Skin epidermis (tissue), 12 donors: ENCODE data around the gene MRPS18A.

Experiments used
- H3K27ac ChIP-seq, 21 experiments: fragments of 200-600 bp; sonication (generic) in 11 of 21; one replicate each; pipeline ENCODE4 v1.5.0; 2020; ENCODE audit warnings: mild to moderate bottlenecking in 3 of 21, inconsistent platforms in 2 of 21, moderate library complexity in 2 of 21
- H3K4me3 ChIP-seq, 7 experiments: fragments of 200-600 bp; sonication (generic) in 2 of 7; one replicate each; pipeline ENCODE4 v1.5.0; 2020; ENCODE audit warnings: inconsistent platforms in 2 of 7, mild to moderate bottlenecking in 2 of 7, moderate library complexity in 1 of 7

Gene MRPS18A

DNA sequence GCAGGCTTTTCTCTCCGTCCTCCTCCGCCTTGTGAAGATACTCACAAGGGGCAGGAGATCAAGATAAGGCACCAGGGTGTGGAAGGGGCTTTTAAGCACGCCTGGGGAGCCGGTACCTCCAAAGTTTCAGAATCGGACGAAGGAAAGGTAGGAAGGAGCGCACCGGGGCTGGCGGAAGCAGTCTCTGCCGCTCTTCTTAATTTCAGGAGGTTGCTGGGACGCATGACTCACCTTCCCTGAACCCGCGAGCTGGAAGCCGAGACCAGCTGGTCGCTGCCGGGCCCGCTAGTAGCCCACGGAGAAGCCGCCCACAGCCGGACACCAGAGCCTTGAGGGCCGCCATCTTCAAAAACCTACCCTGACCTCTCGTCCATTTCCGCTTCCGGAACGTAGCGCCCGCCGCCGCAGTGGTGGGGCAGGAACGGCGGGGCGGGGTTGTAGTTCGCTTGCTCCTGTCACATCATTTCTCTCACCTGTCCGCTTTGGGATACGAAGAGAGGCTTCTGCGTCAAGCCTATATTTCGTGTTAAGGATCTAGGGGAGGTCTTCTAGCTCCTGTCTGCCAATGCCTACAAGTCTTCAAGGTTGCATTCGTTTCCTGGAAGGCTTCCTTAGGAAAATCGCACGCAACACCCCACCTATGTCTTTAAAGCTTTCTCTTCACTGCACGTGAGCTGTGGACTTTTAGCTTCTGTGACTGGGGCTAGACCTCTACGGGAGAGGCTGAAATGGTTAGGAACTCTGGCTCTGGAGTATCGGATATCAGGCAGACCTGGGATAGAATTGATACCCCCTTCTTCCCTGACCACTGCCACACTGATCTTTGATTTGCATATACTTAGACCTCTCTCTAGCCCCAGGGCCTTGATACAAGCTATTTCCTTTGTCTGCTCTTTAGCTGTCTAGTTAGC, at the start of gene MRPS18A:
Gene MRPS18A (minus strand): TSS at position 355 of the 911 bp plus-strand sequence. CDS start 12 bp downstream, at position 343.
- peak within 1 kb of the TSS in 20 of 21 experiments; percentile 44 to 87 (median 80) for H3K27ac ChIP-seq
- H3K4me3 ChIP-seq = peak within 1 kb of the TSS; percentile 62 to 92 (median 87)

DNA sequence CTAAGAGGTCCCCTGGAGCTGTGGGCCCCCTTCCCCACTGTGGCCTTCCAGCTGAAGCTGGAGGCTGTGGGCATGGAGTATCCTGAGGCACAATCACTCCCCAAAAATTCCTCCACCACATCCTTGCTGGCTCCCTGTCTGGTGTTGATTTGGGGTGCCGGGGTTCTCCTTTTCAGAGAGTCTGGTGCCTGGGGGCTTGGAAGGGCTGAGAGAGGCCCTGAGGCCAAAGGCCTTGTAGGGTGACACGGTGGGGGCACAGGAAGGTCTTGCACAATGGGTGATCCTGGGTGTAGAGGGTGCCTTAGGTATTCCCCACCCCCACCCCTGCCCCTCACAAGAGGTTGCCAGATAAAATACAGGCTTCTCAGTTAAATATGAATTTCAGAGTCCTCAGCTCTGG, 49.3 kb upstream of the MRPS18A start:
- Histone ChIP-seq H3K4me3 (no peak overlapping the region), H3K27ac (no peak overlapping the region)

- no peak overlapping the region for H3K27ac ChIP-seq
- H3K4me3 ChIP-seq = no peak overlapping the region
Measured at GRCh38 chr6:43736211-43736786, 48.7 kb upstream of the MRPS18A start.

- H3K27ac ChIP-seq = no peak overlapping the region
- H3K4me3 ChIP-seq = no peak overlapping the region
Measured at GRCh38 chr6:43735642-43736199, 48.1 kb upstream of the MRPS18A start.

GRCh38 chr6:43734294-43734665, 46.7 kb upstream of the MRPS18A start:
- peak overlapping the region in 1 of 21 experiments; percentile 30 for H3K27ac ChIP-seq
- H3K4me3 ChIP-seq = no peak overlapping the region

DNA sequence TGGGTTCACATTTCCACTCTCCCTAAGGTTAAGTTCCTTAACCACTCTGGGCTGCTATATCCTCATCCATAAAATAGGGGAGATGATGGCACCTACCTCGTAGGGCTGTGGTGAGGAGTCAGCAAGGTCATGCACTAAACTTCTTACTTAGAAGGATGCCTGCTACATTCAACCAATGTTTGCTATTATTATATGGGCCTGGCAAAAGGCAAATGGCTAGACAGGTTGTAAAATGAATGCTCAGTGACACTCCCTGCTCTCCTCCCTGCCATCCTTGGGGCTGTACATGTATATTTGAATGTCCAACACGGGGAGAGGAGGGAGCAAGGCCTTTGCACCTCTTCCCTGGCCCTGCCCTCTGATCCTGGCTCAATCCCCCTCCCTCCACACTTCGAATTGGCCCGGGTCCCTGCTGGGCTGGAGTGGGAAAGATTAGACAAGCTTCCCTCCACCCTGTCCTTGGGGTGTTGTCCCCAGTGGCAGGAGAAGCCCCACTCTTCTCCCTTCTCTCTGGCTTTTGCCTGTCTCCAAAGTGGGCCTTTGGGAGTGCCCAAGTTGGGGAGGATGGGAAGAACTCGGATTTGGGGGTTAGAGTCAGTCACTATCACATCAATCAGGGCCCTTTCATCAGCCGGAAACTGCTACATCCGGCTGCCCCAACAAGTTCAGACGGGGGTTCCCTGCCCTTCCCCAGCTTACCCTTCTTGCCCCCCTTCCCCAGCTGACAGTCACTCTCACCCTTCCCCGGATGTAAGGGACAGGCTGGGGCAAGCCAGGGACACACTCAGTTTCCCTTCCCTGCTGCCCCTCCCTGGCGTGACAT, 46.1 kb upstream of the MRPS18A start:
- Histone ChIP-seq H3K4me3 (no peak overlapping the region), H3K27ac (peak overlapping the region in 1 of 21 experiments; percentile 30)

- Histone ChIP-seq H3K4me3 (no peak overlapping the region), H3K27ac (no peak overlapping the region)
Measured at GRCh38 chr6:43730634-43731033, 43.0 kb upstream of the MRPS18A start.

DNA sequence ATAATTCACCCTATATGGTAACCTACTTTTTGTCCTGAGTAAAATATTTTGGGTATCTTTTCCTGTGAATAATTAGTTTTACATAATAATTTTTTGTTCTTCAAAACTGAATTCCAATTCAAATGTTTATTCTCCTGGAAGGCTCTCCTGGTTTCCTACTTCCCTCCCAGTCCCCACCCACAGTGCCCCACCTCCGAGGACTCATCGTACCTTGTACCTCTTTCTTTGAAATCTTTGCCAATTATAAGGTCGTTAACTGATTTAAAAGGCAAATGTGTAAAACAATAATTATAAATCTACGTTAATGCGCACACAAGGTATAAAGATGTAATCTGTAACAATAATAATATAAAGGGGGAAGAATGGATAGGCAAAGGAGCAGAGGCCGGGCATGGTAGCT, 41.9 kb upstream of the MRPS18A start:
- no peak overlapping the region for H3K27ac ChIP-seq
- no peak overlapping the region for H3K4me3 ChIP-seq

GRCh38 chr6:43728586-43728985, 41.0 kb upstream of the MRPS18A start:
- Histone ChIP-seq H3K27ac (no peak overlapping the region), H3K4me3 (no peak overlapping the region)

GRCh38 chr6:43727634-43728033, 40.0 kb upstream of the MRPS18A start:
- no peak overlapping the region for H3K27ac ChIP-seq

GRCh38 chr6:43725643-43726580, 38.3 kb upstream of the MRPS18A start:
- H3K27ac ChIP-seq = peak overlapping the region in 2 of 21 experiments; percentile 10 to 38
- H3K4me3 ChIP-seq = no peak overlapping the region

More at GRCh38 chr6:43727634-43728033, 40.0 kb upstream of the MRPS18A start:
- no peak overlapping the region for H3K4me3 ChIP-seq

GRCh38 chr6:43724914-43725642, 37.5 kb upstream of the MRPS18A start:
- Histone ChIP-seq H3K4me3 (no peak overlapping the region), H3K27ac (peak overlapping the region in 2 of 21 experiments; percentile 10 to 38)

DNA sequence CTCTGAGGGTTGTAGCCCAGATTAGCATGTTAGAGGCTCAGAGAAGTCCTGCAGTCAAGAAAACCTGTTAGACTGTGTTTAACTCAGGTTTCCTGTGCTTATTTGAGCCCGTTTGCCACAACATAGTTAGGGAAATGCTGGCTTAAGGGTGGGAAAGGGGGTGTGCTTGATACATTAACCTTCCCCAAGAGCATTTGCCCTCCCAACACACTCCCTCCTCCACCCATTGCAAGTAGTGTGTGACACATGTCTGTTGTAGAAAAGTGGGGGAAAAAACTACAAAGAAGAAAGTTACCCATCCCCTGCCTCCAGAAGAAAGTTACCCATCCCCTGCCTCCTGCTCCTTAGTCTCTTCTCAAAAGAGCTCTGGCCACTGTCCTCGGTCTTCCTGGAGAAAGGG, 36.8 kb upstream of the MRPS18A start:
- H3K27ac ChIP-seq = peak overlapping the region in 1 of 21 experiments; percentile 17
- no peak overlapping the region for H3K4me3 ChIP-seq

DNA sequence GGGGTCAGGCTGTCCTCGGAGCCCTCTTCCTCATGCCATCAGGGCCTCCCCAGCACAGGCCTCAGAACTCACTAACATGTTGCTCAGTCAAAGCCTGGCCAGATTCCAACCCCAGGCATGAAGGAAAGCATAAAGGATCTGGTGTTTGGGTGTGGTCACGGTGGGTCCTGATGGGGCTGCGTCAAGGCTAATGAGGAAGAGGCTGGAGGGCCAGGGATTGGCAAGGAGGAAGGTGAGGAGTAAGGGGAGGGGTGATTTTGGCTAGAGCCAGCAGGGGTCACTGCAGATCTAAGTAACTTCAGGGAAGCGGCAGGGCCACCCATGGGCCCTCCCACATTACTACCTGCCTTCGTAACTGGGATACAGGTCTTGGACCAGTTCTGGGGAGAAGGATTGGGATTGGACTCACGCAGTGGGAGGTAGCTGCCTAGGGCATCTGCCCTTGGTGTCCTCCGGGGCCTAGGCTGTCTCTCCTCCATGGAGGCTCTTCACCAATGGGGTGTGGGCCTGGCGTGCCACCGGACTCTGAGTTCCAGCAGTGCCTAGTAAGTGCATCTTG, 36.2 kb upstream of the MRPS18A start:
- no peak overlapping the region for H3K27ac ChIP-seq
- H3K4me3 ChIP-seq = no peak overlapping the region

DNA sequence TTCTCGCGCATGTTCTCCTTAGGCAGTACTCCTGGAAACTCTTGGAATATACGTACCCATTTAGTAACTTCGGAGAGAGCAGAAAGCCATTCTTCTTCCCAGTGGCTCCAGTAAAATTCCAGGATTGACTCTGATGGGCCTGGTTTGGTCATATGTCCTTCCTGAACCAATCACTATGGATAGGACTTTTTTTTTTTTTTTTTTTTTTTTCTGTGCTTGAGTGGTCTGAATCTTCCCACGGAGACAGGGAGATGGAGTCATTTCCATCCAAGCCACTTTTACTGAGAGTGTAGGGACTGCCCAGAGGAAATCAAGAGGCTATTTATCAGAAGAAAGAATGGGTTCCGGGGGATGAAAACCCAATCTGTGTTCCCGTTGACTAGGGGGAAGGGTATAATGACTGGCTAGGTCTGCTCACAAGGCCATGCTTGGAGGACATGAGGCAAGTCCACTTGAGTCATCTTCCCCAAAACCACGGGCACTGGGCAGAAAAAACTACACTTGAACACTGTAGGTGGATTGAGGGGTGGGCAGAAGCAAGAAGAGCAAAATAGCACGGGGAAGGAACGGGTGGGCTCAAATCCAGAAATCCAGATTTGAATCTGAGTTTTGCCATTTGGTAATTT, 35.4 kb upstream of the MRPS18A start:
- Histone ChIP-seq H3K27ac (no peak overlapping the region), H3K4me3 (no peak overlapping the region)

DNA sequence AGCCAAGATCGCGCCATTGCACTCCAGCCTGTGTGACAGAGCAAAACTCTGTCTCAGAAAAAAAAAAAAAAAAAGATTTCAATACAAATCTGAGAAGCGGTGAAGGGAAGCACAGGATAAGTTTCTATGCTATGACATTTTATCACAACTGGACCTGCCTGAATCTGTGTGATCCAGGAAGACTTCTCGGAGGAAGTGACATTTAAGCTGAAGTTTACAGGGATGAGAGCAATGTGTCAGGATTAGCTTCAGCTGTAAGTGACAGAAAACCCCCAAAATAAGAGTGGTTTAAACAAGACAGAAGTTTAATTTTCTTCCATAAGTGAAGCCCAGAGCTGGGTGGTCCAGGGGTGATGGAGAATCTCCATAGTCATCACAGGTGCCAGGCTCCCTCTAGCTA, 33.4 kb upstream of the MRPS18A start:
- no peak overlapping the region for H3K4me3 ChIP-seq
- no peak overlapping the region for H3K27ac ChIP-seq

DNA sequence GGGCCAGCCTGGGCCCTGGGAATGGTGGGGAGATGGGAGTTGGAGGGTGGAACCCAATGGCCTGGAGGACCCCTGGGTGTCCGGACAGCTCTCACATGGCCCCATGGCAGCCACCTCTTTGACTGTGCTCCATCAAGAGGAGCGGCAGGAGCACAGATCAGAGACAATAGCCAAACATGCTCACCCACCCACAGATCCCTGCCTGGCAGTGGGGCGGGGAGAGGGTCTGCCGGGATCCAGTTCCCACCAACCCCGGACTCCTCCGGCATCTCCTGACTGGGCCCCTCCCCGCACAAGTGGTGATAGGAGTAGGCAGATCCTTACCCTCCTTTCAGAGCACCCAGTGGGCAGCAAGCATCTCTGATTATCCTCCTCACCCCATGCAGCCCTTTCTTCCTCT, 31.9 kb upstream of the MRPS18A start:
- H3K4me3 ChIP-seq = no peak overlapping the region
- H3K27ac ChIP-seq = no peak overlapping the region
